MG63 (cell line): ENCODE measurements around the gene CD79B. TPM values are rescaled to one million over a fixed set of nuclear protein-coding genes. Genes with fewer than 3 reads are reported as not detected.

Experiments used
- DNase-seq: peaks from one replicate; pipeline ENCODE4 v3.0.0-alpha.2; 2020
- H3K27me3 ChIP-seq: fragments of 250-450 bp; sonication (Bioruptor Pico); 2 replicates; pipeline ENCODE4 v1.5.1; 2020; ENCODE audit warnings: mild to moderate bottlenecking, moderate library complexity
- H3K36me3 ChIP-seq: fragments of 250-450 bp; sonication (Bioruptor Pico); 2 replicates; pipeline ENCODE4 v1.5.1; 2020; ENCODE audit warnings: mild to moderate bottlenecking, moderate library complexity
- H3K4me3 ChIP-seq: fragments of 250-450 bp; sonication (Bioruptor Pico); 2 replicates; pipeline ENCODE4 v1.5.1; 2020; ENCODE audit warnings: mild to moderate bottlenecking, moderate library complexity
- H3K9me3 ChIP-seq: fragments of 250-450 bp; sonication (Bioruptor Pico); 2 replicates; pipeline ENCODE4 v1.5.1; 2020; ENCODE audit warnings: mild to moderate bottlenecking, moderate library complexity
- total RNA-seq: library from RNA; depleted of rRNA; stranded (reverse); fragments of >200 nt; shearing (Covaris generic); gene quantifications from 2 replicates; pipeline ENCODE4 v1.2.3, GENCODE V29; 2014; ENCODE audit warnings: low replicate concordance

The CD79B gene
- total RNA-seq, 1 experiment from 2014 or later: not detected

- Histone ChIP-seq H3K36me3 (no peaks in the 10 kb centered on the region), H3K9me3 (no peaks in the 10 kb centered on the region), H3K4me3 (no peak overlapping the region), H3K27me3 (no peaks in the 10 kb centered on the region)
- DNase-seq: no peak
Observed at GRCh38 chr17:63941751-63942150, 9.6 kb upstream of the CD79B start.

GRCh38 chr17:63941162-63941561, 9.0 kb upstream of the CD79B start:
- no peaks in the 10 kb centered on the region for H3K36me3 ChIP-seq

GRCh38 chr17:63940584-63940983, 8.5 kb upstream of the CD79B start:
- Histone ChIP-seq H3K4me3 (no peak overlapping the region), H3K27me3 (no peaks in the 10 kb centered on the region; the same call in 1 of the 2 replicates), H3K36me3 (no peaks in the 10 kb centered on the region), H3K9me3 (no peaks in the 10 kb centered on the region)
- no peak for DNase-seq

More at GRCh38 chr17:63941162-63941561, 9.0 kb upstream of the CD79B start:
- no peak for DNase-seq
- no peak overlapping the region for H3K4me3 ChIP-seq
- no peaks in the 10 kb centered on the region for H3K9me3 ChIP-seq
- H3K27me3 ChIP-seq: no peaks in the 10 kb centered on the region; the same call in 1 of the 2 replicates

GRCh38 chr17:63939884-63940283, 7.8 kb upstream of the CD79B start:
- Histone ChIP-seq H3K36me3 (no peaks in the 10 kb centered on the region), H3K27me3 (no peaks in the 10 kb centered on the region; the same call in 1 of the 2 replicates), H3K9me3 (no peaks in the 10 kb centered on the region), H3K4me3 (no peak overlapping the region)
- no peak for DNase-seq

- DNase-seq: no peak
- Histone ChIP-seq H3K36me3 (no peaks in the 10 kb centered on the region), H3K27me3 (no peaks in the 10 kb centered on the region; the same call in 1 of the 2 replicates), H3K4me3 (no peak overlapping the region), H3K9me3 (no peaks in the 10 kb centered on the region)
Observed at GRCh38 chr17:63939401-63939800, 7.3 kb upstream of the CD79B start.

- Histone ChIP-seq H3K36me3 (no peaks in the 10 kb centered on the region), H3K9me3 (no peaks in the 10 kb centered on the region), H3K4me3 (no peak overlapping the region), H3K27me3 (no peaks in the 10 kb centered on the region; the same call in 1 of the 2 replicates)
- no peak for DNase-seq
Observed at GRCh38 chr17:63937920-63938319, 5.8 kb upstream of the CD79B start.

GRCh38 chr17:63937319-63937718, 5.2 kb upstream of the CD79B start:
- H3K4me3 ChIP-seq: no peak overlapping the region
- H3K27me3 ChIP-seq: no peaks in the 10 kb centered on the region; the same call in 1 of the 2 replicates
- H3K36me3 ChIP-seq: no peaks in the 10 kb centered on the region

GRCh38 chr17:63934183-63935112, 2.3 kb upstream of the CD79B start:
- H3K27me3 ChIP-seq: no peaks in the 10 kb centered on the region; the same call in 1 of the 2 replicates
- H3K36me3 ChIP-seq: no peaks in the 10 kb centered on the region
- no peak for DNase-seq
- no peak overlapping the region for H3K4me3 ChIP-seq
- H3K9me3 ChIP-seq: no peaks in the 10 kb centered on the region

More at GRCh38 chr17:63937319-63937718, 5.2 kb upstream of the CD79B start:
- no peaks in the 10 kb centered on the region for H3K9me3 ChIP-seq
- DNase-seq: no peak

- Histone ChIP-seq H3K9me3 (no peaks in the 10 kb centered on the region), H3K27me3 (no peaks in the 10 kb centered on the region; the same call in 1 of the 2 replicates), H3K36me3 (no peaks in the 10 kb centered on the region), H3K4me3 (no peak overlapping the region)
- DNase-seq: no peak
Observed at GRCh38 chr17:63933598-63933997, 1.5 kb upstream of the CD79B start.

- no peaks in the 10 kb centered on the region; the same call in 1 of the 2 replicates for H3K27me3 ChIP-seq
- H3K4me3 ChIP-seq: no peak overlapping the region
- H3K9me3 ChIP-seq: no peaks in the 10 kb centered on the region
- no peaks in the 10 kb centered on the region for H3K36me3 ChIP-seq
- no peak for DNase-seq
Observed at GRCh38 chr17:63932721-63933120, 590 bp upstream of the CD79B start.

GRCh38 chr17:63930951-63931575, 1.1 kb downstream of the CD79B start:
- no peaks in the 10 kb centered on the region; the same call in 1 of the 2 replicates for H3K27me3 ChIP-seq
- no peak for DNase-seq
- H3K36me3 ChIP-seq: no peaks in the 10 kb centered on the region
- no peak overlapping the region for H3K4me3 ChIP-seq
- no peaks in the 10 kb centered on the region for H3K9me3 ChIP-seq

- no peaks in the 10 kb centered on the region for H3K27me3 ChIP-seq
- H3K36me3 ChIP-seq: no peaks in the 10 kb centered on the region
- H3K9me3 ChIP-seq: no peaks in the 10 kb centered on the region
- DNase-seq: no peak
- H3K4me3 ChIP-seq: no peak overlapping the region
Observed at GRCh38 chr17:63929860-63930766, 2.0 kb downstream of the CD79B start.

- Histone ChIP-seq H3K36me3 (no peaks in the 10 kb centered on the region), H3K9me3 (no peaks in the 10 kb centered on the region), H3K4me3 (no peak overlapping the region), H3K27me3 (no peaks in the 10 kb centered on the region)
- DNase-seq: no peak
Observed at GRCh38 chr17:63928966-63929695, 3.0 kb downstream of the CD79B start.

- Histone ChIP-seq H3K36me3 (no peaks in the 10 kb centered on the region), H3K9me3 (no peaks in the 10 kb centered on the region), H3K4me3 (no peak overlapping the region), H3K27me3 (no peaks in the 10 kb centered on the region)
- no peak for DNase-seq
Observed at GRCh38 chr17:63928172-63928666, 3.9 kb downstream of the CD79B start.

- no peak for DNase-seq
- H3K27me3 ChIP-seq: no peaks in the 10 kb centered on the region
- no peak overlapping the region for H3K4me3 ChIP-seq
- H3K36me3 ChIP-seq: no peaks in the 10 kb centered on the region
- no peaks in the 10 kb centered on the region for H3K9me3 ChIP-seq
Observed at GRCh38 chr17:63927464-63928171, 4.5 kb downstream of the CD79B start.
